Testis (tissue), 3 donors: ENCODE results near the gene GAREM2. TPM values are rescaled to one million over a fixed set of nuclear protein-coding genes. Genes with fewer than 3 reads are reported as not detected.

Experiments
- DNase-seq: peaks from one replicate; pipeline ENCODE4 v3.0.0-alpha.2; 2019
- H3K27ac ChIP-seq, 2 donors: fragments of 200-600 bp; sonication (generic); one replicate each; pipeline ENCODE4 v1.5.1; 2019
- H3K27me3 ChIP-seq: fragments of 200-600 bp; sonication (generic); one replicate; pipeline ENCODE4 v1.5.1; 2019
- H3K36me3 ChIP-seq: fragments of 200-600 bp; sonication (generic); one replicate; pipeline ENCODE4 v1.5.1; 2017; ENCODE audit warnings: low read depth; ENCODE audit errors: missing control alignments
- H3K4me1 ChIP-seq: fragments of 200-600 bp; sonication (generic); one replicate; pipeline ENCODE4 v1.5.1; 2019
- H3K4me3 ChIP-seq, 2 donors: fragments of 200-600 bp; sonication (generic); one replicate each; pipeline ENCODE4 v1.5.1; 2017 to 2019
- H3K9me3 ChIP-seq: fragments of 200-600 bp; sonication (generic); one replicate; pipeline ENCODE4 v1.5.1; 2017
- CTCF ChIP-seq, 3 experiments: fragments of 450-650 bp in 2 of 3; fragments of 200-600 bp in 1 of 3; sonication (generic) in 1 of 3; IDR thresholded peaks; one replicate each; pipeline ENCODE4 v1.5.1; 2016 to 2019; ENCODE audit warnings: antibody characterized with exemption in 3 of 3, mild to moderate bottlenecking in 2 of 3, moderate library complexity in 1 of 3
- POLR2A ChIP-seq: fragments of 450-650 bp; IDR thresholded peaks from one replicate; pipeline ENCODE4 v1.6.1; 2017; ENCODE audit warnings: antibody characterized with exemption, mild to moderate bottlenecking, moderate library complexity
- WGBS, 2 donors: methylation state at CpG; one replicate each; pipeline ENCODE4 v1.1.5; 2018; 5-methylcytosine and 5-hydroxymethylcytosine counted together
- intact Hi-C: fragments of 100-400 bp; cut with DNase I; formaldehyde crosslinking; loops from one replicate; pipeline ENCODE4 v1.15.1; 2023; ENCODE audit warnings: low total_unique reads
- polyA plus RNA-seq: library from polyadenylated mRNA; stranded (reverse); fragments of 350-450 nt; fragmentation: Illumina TruSeq; extraction: RNeasy Lipid Tissue Mini Kit (QIAGEN cat#74804); gene quantifications from one replicate; pipeline ENCODE4 v1.2.3, GENCODE V29; 2014; ENCODE audit warnings: low read depth, low replicate concordance; ENCODE audit not compliant: insufficient read depth
- total RNA-seq, 2 donors: library from RNA; depleted of rRNA; stranded (reverse); fragments of >200 nt; gene quantifications; one replicate each; pipeline ENCODE4 v1.2.3, GENCODE V29; 2016

The GAREM2 gene
- total and polyA plus RNA-seq, 3 donors from 2014 or later: 4.6 to 6.8 (median 5.4) TPM

- Histone ChIP-seq H3K36me3 (no peaks in the 10 kb centered on the region), H3K27ac (no peak overlapping the region)
- intact Hi-C loops: no loop called here
These were observed 16.2 kb downstream of the GAREM2 start for GRCh38 chr2:26189123-26189522.

GRCh38 chr2:26189751-26190150 lies 16.9 kb downstream of the GAREM2 start:
- WGBS, 2 donors: 81 to 94% methylated on average over 4 of the region's 4 CpGs
- intact Hi-C loops: no loop called here
- Histone ChIP-seq H3K9me3 (no peaks in the 10 kb centered on the region), H3K36me3 (no peaks in the 10 kb centered on the region), H3K4me1 (no peaks in the 10 kb centered on the region), H3K27ac (no peak overlapping the region), H3K27me3 (no peaks in the 10 kb centered on the region), H3K4me3 (no peak overlapping the region)
- no peak for DNase-seq
- TF ChIP-seq CTCF (IDR thresholded peaks at IDR 0.05) (no peak), POLR2A (no peak)

More at GRCh38 chr2:26189123-26189522, 16.2 kb downstream of the GAREM2 start:
- TF ChIP-seq CTCF (IDR thresholded peaks at IDR 0.05) (no peak), POLR2A (no peak)
- Histone ChIP-seq H3K4me1 (no peaks in the 10 kb centered on the region), H3K27me3 (no peaks in the 10 kb centered on the region), H3K4me3 (no peak overlapping the region), H3K9me3 (no peaks in the 10 kb centered on the region)
- WGBS, 2 donors: 85 to 87% methylated on average over 4 of the region's 4 CpGs
- DNase-seq: no peak

GRCh38 chr2:26190369-26190768 lies 17.5 kb downstream of the GAREM2 start:
- no peaks in the 10 kb centered on the region for H3K4me1 ChIP-seq
- intact Hi-C loops: no loop called here
- no peak for DNase-seq
- H3K27ac ChIP-seq: no peak overlapping the region
- WGBS, 2 donors: 76% methylated on average over 7 of the region's 7 CpGs; no CpG with 5 or more reads in 1 of the 2 donors
- no peaks in the 10 kb centered on the region for H3K27me3 ChIP-seq
- H3K9me3 ChIP-seq: no peaks in the 10 kb centered on the region
- H3K4me3 ChIP-seq: no peak overlapping the region
- no peak for TF ChIP-seq CTCF (IDR thresholded peaks at IDR 0.05)
- TF ChIP-seq POLR2A: no peak
- H3K36me3 ChIP-seq: no peaks in the 10 kb centered on the region

GRCh38 chr2:26191316-26192159 lies 18.6 kb downstream of the GAREM2 start:
- Histone ChIP-seq H3K4me1 (no peaks in the 10 kb centered on the region), H3K27ac (no peak overlapping the region), H3K9me3 (no peaks in the 10 kb centered on the region), H3K36me3 (no peaks in the 10 kb centered on the region), H3K4me3 (no peak overlapping the region), H3K27me3 (no peaks in the 10 kb centered on the region)
- TF ChIP-seq POLR2A (no peak), CTCF (IDR thresholded peaks at IDR 0.05) (no peak)
- intact Hi-C loops: no loop called here
- no peak for DNase-seq
- WGBS, 2 donors: 82 to 89% methylated on average over 19 to 20 of the region's 20 CpGs
